ENCODE results near the gene KLF15. TPM values are rescaled to one million over a fixed set of nuclear protein-coding genes. Genes with fewer than 3 reads are reported as not detected.

KLF15 gene
- total RNA-seq, 4 donors from 2014 or later = 138 to 234 (median 176) TPM

GRCh38 chr3:126378341-126378751 is 21.1 kb upstream of the KLF15 start:
- DNase-seq (ENCODE audit: low spot score in 2 of 2) = no peak
- Histone ChIP-seq H3K27ac (no peak overlapping the region), H3K9me3 (no peaks in the 10 kb centered on the region), H3K4me1 (peaks cover 0 to 36% (median 6%) of the 10 kb centered on the region in 4 donors), H3K4me3 (no peak overlapping the region), H3K27me3 (no peaks in the 10 kb centered on the region), H3K36me3 (no peaks in the 10 kb centered on the region)
- TF ChIP-seq POLR2A (IDR thresholded peaks at IDR 0.05) (no peak), CTCF (IDR thresholded peaks at IDR 0.05) (no peak), EP300 (IDR thresholded peaks at IDR 0.05) (no peak)
- WGBS, 2 donors = 58 to 73% methylated on average over 6 of the region's 6 CpGs

DNA sequence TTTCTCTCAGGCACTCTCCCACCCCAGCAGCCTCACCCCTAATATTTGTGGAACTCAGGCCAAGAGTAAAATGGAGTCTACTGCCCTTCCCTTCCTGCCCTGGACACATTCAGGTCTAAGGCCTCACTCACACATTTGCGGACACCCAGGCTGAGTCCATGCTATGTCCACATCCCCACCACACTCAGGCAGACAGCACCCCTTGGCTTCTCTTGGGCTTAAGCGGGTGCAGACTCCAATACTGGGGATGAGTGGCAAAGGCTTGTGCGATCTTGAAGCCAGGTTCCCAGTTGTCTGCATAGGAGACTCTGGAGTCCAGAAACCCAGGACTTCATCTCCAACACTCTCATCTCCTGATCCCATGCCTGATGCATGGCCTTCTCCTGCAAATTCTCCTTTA is 20.0 kb upstream of the KLF15 start:
- peak overlapping the region in 3 of 4 donors; percentile 5 to 89 (median 88) for H3K27ac ChIP-seq

DNA sequence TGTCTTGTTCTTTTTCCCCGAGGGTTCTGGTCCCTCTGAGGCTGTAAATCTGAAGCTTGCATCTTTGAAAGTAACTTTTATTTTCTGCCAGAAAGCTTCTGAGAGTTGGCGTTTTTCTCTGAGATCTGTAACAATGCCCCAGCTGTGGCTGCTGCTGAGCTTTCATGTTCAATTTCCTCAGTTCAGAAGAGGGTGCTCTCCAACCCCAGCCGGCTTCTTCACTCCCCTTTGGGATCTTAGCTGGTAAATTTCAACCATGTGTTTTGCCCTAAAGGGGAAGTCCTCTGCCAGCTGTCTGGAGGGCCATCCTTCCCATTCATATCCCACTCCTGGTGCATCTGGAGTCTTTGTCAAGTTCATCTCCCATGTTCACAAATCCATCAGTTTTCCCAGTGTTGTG is 19.2 kb upstream of the KLF15 start:
- TF ChIP-seq CTCF (IDR thresholded peaks at IDR 0.05) (no peak), POLR2A (IDR thresholded peaks at IDR 0.05) (peak in 1 of 2 donors; percentile 29), EP300 (IDR thresholded peaks at IDR 0.05) (peak in 1 of 2 donors; percentile 14)
- no peak for DNase-seq (ENCODE audit: low spot score in 2 of 2)
- Histone ChIP-seq H3K4me3 (no peak overlapping the region), H3K9me3 (no peaks in the 10 kb centered on the region), H3K27ac (peak overlapping the region; percentile 69 to 89 (median 80)), H3K36me3 (no peaks in the 10 kb centered on the region), H3K4me1 (peaks cover 0 to 38% (median 6%) of the 10 kb centered on the region in 4 donors), H3K27me3 (no peaks in the 10 kb centered on the region)
- 14 to 16% methylated on average over 3 of the region's 3 CpGs for WGBS, 2 donors

More for the DNA sequence above, 20.0 kb upstream of the KLF15 start:
- TF ChIP-seq EP300 (IDR thresholded peaks at IDR 0.05) = no peak
- TF ChIP-seq CTCF (IDR thresholded peaks at IDR 0.05) = no peak
- TF ChIP-seq POLR2A (IDR thresholded peaks at IDR 0.05) = no peak
- Histone ChIP-seq H3K27me3 (no peaks in the 10 kb centered on the region), H3K36me3 (no peaks in the 10 kb centered on the region), H3K4me3 (no peak overlapping the region), H3K9me3 (no peaks in the 10 kb centered on the region), H3K4me1 (peaks cover 0 to 38% (median 6%) of the 10 kb centered on the region in 4 donors)
- WGBS, 2 donors = 94 to 97% methylated on average over 3 of the region's 3 CpGs
- no peak for DNase-seq (ENCODE audit: low spot score in 2 of 2)

DNA sequence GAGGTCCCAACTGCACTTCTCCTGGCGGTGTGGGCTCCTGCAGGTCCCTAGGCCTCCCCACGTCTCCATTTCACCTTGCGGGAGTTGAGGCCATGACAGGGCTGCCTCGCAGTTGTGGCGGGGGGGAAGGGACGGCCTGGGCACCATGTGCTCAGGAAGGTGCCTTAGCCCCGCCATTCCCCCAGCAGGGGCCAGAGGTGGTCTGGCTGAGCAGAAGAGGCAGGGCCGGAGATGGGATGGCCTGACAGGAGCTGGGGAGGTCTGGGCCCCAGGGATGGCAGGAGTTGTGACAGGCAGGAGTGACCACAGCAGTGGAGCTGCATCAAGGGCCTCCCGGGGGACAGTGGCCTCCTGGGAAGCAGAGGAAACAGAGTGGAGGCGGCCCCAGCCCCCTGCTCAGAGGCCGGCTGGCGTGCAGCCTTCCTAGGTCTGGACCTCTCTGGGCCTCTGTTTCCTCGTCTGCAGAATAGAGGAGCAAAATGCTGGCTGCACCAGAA is 18.7 kb upstream of the KLF15 start:
- no peak overlapping the region for H3K4me3 ChIP-seq
- TF ChIP-seq POLR2A (IDR thresholded peaks at IDR 0.05) = no peak
- no peak for TF ChIP-seq EP300 (IDR thresholded peaks at IDR 0.05)
- no peak for TF ChIP-seq CTCF (IDR thresholded peaks at IDR 0.05)
- no peaks in the 10 kb centered on the region for H3K27me3 ChIP-seq
- 62 to 78% methylated on average over 9 to 12 of the region's 13 CpGs for WGBS, 2 donors
- peak overlapping the region; percentile 69 to 89 (median 80) for H3K27ac ChIP-seq
- no peaks in the 10 kb centered on the region for H3K36me3 ChIP-seq
- H3K9me3 ChIP-seq = no peaks in the 10 kb centered on the region
- no peak for DNase-seq (ENCODE audit: low spot score in 2 of 2)
- H3K4me1 ChIP-seq = peaks cover 0 to 38% (median 6%) of the 10 kb centered on the region in 4 donors

DNA sequence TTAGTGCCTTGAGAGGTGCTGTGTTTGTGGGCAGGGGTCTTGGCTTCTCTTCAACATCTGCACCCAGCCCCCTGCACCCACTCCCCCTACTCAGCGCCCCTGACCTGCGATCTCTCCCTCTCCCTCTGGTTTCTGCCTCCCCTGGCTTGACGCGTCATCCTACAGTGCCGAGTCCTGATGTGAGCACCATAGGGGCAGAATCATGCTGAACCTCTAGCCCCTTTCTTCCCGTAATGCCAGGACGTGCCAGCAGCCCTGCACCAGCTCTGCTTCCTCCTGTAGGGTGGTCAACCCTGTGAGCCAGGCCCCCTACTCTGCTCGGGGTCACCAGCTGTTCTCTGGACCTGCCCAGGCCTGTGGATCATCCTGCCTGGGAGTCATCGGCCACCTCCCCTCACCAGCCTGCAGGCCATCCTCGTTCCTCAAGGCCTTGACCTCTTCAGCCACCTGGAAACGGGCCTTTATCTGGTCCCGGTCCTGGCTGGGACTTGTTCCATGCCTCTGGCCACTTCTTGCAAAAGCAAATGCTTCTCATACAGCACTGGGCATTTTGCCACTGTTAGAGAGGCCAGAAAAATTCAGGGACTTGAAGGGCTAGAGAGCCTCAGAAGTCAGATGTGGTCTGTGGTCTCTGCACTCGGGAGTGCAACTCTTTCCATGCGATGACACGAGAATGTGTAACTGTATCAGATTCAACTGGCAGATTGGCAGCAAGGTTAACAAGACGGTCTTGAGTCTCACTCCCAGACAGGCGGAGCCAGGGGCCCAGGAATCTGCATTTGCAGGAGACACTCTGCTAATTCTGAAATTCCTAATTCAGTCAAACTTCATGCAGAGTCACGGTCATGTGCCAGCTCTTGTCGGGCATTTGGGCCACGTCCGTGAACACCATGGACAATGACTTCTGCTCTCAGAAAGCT is 16.7 kb upstream of the KLF15 start:
- Histone ChIP-seq H3K27ac (peak overlapping the region in 2 of 4 donors; percentile 88 to 89), H3K27me3 (no peaks in the 10 kb centered on the region), H3K4me3 (no peak overlapping the region), H3K9me3 (no peaks in the 10 kb centered on the region), H3K4me1 (peaks cover 0 to 30% (median 6%) of the 10 kb centered on the region in 4 donors), H3K36me3 (no peaks in the 10 kb centered on the region)
- TF ChIP-seq CTCF (IDR thresholded peaks at IDR 0.05) (no peak), EP300 (IDR thresholded peaks at IDR 0.05) (peak in 1 of 2 donors; percentile 22)
- no peak for DNase-seq (ENCODE audit: low spot score in 2 of 2)
- WGBS, 2 donors = 67 to 71% methylated on average over 19 to 21 of the region's 21 CpGs
